CD4-positive, alpha-beta memory T cell (primary cell): ENCODE data around the gene ARID5B. TPM values are rescaled to one million over a fixed set of nuclear protein-coding genes. Genes with fewer than 3 reads are reported as not detected.
A peak's percentile ranks its signal among the peaks of the same experiment; 100 is the strongest.

Experiments used
- CTCF ChIA-PET: fragments of 350-600 bp; sonication (Branson Sonifier 250); formaldehyde crosslinking; loops from one replicate; lab custom pipeline; 2021; ENCODE audit warnings: inconsistent platforms; ENCODE audit not compliant: partially characterized antibody; lab: Charles Lee
- POLR2A ChIA-PET: fragments of 350-600 bp; sonication (Branson Sonifier 250); formaldehyde crosslinking; loops from one replicate; lab custom pipeline; 2021; ENCODE audit not compliant: partially characterized antibody; lab: Charles Lee
- DNase-seq, 5 donors: peaks; one replicate each; pipeline versions ENCODE4 v3.0.0 to v3.0.0-alpha.2; 2020 to 2022; ENCODE audit warnings: mixed read lengths in 1 of 5
- H3K27ac ChIP-seq: one replicate; pipeline ENCODE4 v1.7.0; 2013; ENCODE audit warnings: low read depth, low read length
- H3K27me3 ChIP-seq: 2 replicates; pipeline ENCODE4 v1.7.0; 2013; ENCODE audit warnings: mild to moderate bottlenecking, low read length, moderate library complexity; ENCODE audit not compliant: insufficient read depth
- H3K36me3 ChIP-seq: 2 replicates; pipeline ENCODE4 v1.7.0; 2013; ENCODE audit warnings: mild to moderate bottlenecking, low read length, moderate library complexity; ENCODE audit not compliant: insufficient read depth
- H3K4me1 ChIP-seq: 2 replicates; pipeline ENCODE4 v1.7.0; 2013; ENCODE audit warnings: mild to moderate bottlenecking, low read length, moderate library complexity; ENCODE audit not compliant: insufficient read depth
- H3K4me3 ChIP-seq, 2 donors: one replicate each; pipeline ENCODE4 v1.7.0; 2013; ENCODE audit warnings: low read length in 2 of 2, mild to moderate bottlenecking in 1 of 2
- H3K9me3 ChIP-seq, 2 donors: one replicate each; pipeline ENCODE4 v1.7.0; 2013; ENCODE audit warnings: low read length in 2 of 2, control low read depth in 1 of 2; ENCODE audit not compliant: control insufficient read depth in 1 of 2
- H3K27ac Mint-ChIP-seq, 7 donors: one replicate each; pipeline ENCODE4 v1.8.0; 2020 to 2021; ENCODE audit warnings: mixed read lengths in 7 of 7, mild to moderate bottlenecking in 6 of 7, inconsistent platforms in 3 of 7, moderate library complexity in 3 of 7
- H3K27me3 Mint-ChIP-seq, 2 donors: one replicate each; pipeline ENCODE4 v1.8.0; 2020 to 2021; ENCODE audit warnings: mixed read lengths in 2 of 2
- H3K36me3 Mint-ChIP-seq, 2 donors: one replicate each; pipeline ENCODE4 v1.8.0; 2020 to 2021; ENCODE audit warnings: mixed read lengths in 2 of 2, inconsistent platforms in 1 of 2, mild to moderate bottlenecking in 1 of 2
- H3K4me1 Mint-ChIP-seq, 4 donors: one replicate each; pipeline ENCODE4 v1.8.0; 2020 to 2021; ENCODE audit warnings: mixed read lengths in 4 of 4, mild to moderate bottlenecking in 1 of 4
- H3K4me3 Mint-ChIP-seq, 8 donors: one replicate each; pipeline ENCODE4 v1.8.0; 2020 to 2021; ENCODE audit warnings: mixed read lengths in 8 of 8, mild to moderate bottlenecking in 7 of 8, moderate library complexity in 6 of 8, inconsistent platforms in 3 of 8
- H3K9me3 Mint-ChIP-seq, 8 donors: one replicate each; pipeline ENCODE4 v1.8.0; 2020 to 2021; ENCODE audit warnings: mixed read lengths in 8 of 8, mild to moderate bottlenecking in 5 of 8, inconsistent platforms in 3 of 8, moderate library complexity in 1 of 8
- intact Hi-C: fragments of 100-400 bp; cut with micrococcal nuclease; formaldehyde crosslinking; loops from one replicate; pipeline ENCODE4 v1.15.1; 2023
- polyA plus RNA-seq, 2 donors: library from polyadenylated mRNA; unstranded; fragments of 300-500 nt; fragmentation: Illumina TruSeq; gene quantifications; one replicate each; pipeline ENCODE4 v1.2.3, GENCODE V29; 2021
- total RNA-seq, 2 experiments: library from RNA; stranded (reverse); gene quantifications; one replicate each; pipeline ENCODE4 v1.2.3, GENCODE V29; 2021

ARID5B gene
- total and polyA plus RNA-seq, 4 experiments from 2014 or later: 30.9 to 49.6 (median 41.9) TPM

DNA sequence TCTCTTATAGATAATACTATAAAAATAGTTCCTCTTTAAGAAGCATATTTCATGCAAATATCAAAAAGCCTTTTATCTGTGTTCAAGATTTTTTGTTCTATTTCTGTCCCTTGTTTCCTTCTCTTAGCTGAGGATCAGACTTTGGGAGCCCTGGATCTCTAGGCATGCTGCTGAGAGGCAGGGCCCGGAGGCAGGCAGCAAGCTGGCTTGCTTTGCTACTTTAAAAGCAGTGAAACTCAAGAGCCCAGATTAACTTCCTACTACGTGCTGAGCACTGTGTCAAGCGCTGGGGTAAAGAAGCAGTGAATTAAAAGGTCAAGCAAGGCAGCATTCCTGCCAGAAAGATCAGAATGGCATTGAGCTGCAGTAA lies 31.0 kb upstream of the ARID5B start:
- Mint-ChIP-seq H3K27ac (no peak overlapping the region), H3K9me3 (no peaks in the 10 kb centered on the region), H3K27me3 (no peaks in the 10 kb centered on the region), H3K4me3 (no peak overlapping the region), H3K36me3 (no peaks in the 10 kb centered on the region), H3K4me1 (peaks cover 0 to 9% (median 3%) of the 10 kb centered on the region in 4 donors)
- Histone ChIP-seq H3K27ac (no peak overlapping the region), H3K36me3 (no peaks in the 10 kb centered on the region), H3K4me1 (peaks cover 4% of the 10 kb centered on the region), H3K4me3 (no peak overlapping the region), H3K27me3 (no peaks in the 10 kb centered on the region), H3K9me3 (no peaks in the 10 kb centered on the region)
- ChIA-PET POLR2A (no interaction called here), CTCF (no interaction called here)
- DNase-seq: no peak
- intact Hi-C loops: no loop called here

DNA sequence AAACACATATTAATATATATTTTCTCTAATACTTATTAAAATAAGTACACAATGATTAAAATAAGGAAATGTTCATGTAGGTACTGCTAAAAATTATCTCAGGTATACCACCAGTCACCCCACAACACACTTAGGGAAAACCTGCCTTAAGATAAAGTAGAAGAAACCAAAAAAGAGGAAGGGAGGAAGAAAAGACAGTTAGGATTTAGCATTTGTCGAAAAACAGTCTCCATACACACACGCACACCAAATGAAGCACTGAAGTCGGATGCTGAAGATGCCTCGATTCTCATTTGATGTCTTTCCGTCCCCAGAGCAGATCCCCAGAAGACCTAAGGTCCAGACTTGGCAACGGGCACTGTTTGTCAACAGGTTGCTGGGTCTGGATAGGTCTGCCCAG lies 30.0 kb upstream of the ARID5B start:
- Mint-ChIP-seq H3K27ac (no peak overlapping the region), H3K4me1 (peaks cover 0 to 9% (median 3%) of the 10 kb centered on the region in 4 donors), H3K4me3 (no peak overlapping the region), H3K9me3 (no peaks in the 10 kb centered on the region), H3K36me3 (no peaks in the 10 kb centered on the region), H3K27me3 (no peaks in the 10 kb centered on the region)
- no peak for DNase-seq
- H3K4me3 ChIP-seq: no peak overlapping the region
- no peak overlapping the region for H3K27ac ChIP-seq
- CTCF ChIA-PET: no interaction called here
- no peaks in the 10 kb centered on the region for H3K27me3 ChIP-seq
- H3K36me3 ChIP-seq: no peaks in the 10 kb centered on the region
- POLR2A ChIA-PET: no interaction called here
- no peaks in the 10 kb centered on the region for H3K9me3 ChIP-seq
- peaks cover 4% of the 10 kb centered on the region for H3K4me1 ChIP-seq
- intact Hi-C loops: no loop called here

DNA sequence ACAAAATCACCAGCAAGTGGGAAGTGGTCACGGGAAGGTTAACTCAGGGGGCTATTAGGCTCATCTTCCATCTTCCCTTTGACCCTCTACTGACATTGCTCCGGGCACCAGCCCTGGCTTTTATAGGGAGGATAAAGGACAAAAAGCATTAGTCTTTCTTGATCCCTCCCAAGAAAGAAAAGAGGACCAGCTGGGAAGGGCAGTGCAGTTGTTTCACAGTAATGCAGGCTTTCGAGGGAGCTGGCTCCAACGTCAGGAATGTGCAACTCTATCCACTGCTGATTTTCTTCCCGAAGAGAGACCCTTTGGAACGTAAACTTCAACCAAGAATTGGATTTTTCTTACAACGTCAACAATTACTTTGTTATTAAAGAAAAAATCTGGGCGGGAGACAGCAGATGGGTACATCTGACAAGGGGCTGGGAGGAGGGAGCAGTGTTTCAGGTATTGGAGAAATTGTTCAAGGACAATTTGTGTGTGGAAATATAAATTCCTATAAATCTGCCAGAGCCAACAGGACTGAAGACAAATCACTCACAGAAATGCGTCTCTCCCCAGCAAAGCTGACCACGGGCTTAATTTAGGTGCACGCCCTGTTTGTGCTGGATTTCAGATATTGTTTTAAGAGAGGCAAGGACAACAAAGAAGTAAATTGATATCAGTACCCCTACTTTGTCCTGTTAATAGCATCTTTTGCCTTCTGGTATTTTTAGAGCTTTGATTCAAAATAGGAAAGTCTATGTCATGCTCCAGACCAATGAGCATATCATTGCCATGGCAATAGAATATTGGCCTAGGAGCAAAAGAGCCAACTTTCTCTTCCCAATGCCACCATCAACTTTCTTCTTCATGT lies 23.4 kb upstream of the ARID5B start:
- H3K27ac ChIP-seq: no peak overlapping the region
- H3K9me3 ChIP-seq: no peaks in the 10 kb centered on the region
- H3K4me3 ChIP-seq: no peak overlapping the region
- H3K36me3 ChIP-seq: no peaks in the 10 kb centered on the region
- no peak for DNase-seq
- peaks cover 3 to 8% (median 6%) of the 10 kb centered on the region in 4 donors for H3K4me1 Mint-ChIP-seq
- peaks cover 0 to 6% of the 10 kb centered on the region in 2 donors for H3K27me3 Mint-ChIP-seq
- H3K27ac Mint-ChIP-seq: no peak overlapping the region
- H3K4me3 Mint-ChIP-seq: no peak overlapping the region
- ChIA-PET POLR2A (no interaction called here), CTCF (interaction anchor here (1.6 to 2.2 kb wide), 2 partner anchors 10 to 21 kb away, joined by 4 to 7 read pairs; no protein-coding TSS in a partner anchor)
- no peaks in the 10 kb centered on the region for H3K4me1 ChIP-seq
- intact Hi-C loops: no loop called here
- H3K9me3 Mint-ChIP-seq: no peaks in the 10 kb centered on the region
- H3K36me3 Mint-ChIP-seq: no peaks in the 10 kb centered on the region
- no peaks in the 10 kb centered on the region for H3K27me3 ChIP-seq

DNA sequence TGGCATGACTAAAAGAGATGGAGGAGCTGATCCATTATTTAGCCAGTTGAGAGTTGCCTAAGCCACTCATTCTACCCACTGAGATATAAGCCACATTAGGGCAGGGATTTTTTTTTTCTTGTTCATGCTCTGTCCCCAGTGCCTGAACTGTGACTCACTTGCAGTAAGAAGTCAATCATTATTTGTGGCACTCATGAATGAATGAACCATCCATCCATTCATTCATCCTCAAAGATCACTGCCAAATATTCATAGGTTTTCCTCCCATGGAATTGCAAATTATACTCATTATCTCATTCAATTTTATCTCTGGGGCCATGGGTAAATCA lies 22.8 kb upstream of the ARID5B start:
- Histone ChIP-seq H3K4me1 (no peaks in the 10 kb centered on the region), H3K27ac (no peak overlapping the region), H3K36me3 (no peaks in the 10 kb centered on the region), H3K4me3 (no peak overlapping the region), H3K9me3 (no peaks in the 10 kb centered on the region), H3K27me3 (no peaks in the 10 kb centered on the region)
- Mint-ChIP-seq H3K27ac (no peak overlapping the region), H3K4me1 (peaks cover 3 to 12% (median 7%) of the 10 kb centered on the region in 4 donors), H3K27me3 (peaks cover 0 to 6% of the 10 kb centered on the region in 2 donors), H3K9me3 (no peaks in the 10 kb centered on the region), H3K4me3 (no peak overlapping the region), H3K36me3 (no peaks in the 10 kb centered on the region)
- no peak for DNase-seq
- intact Hi-C loops: no loop called here
- ChIA-PET POLR2A (no interaction called here), CTCF (interaction anchor here (1.6 kb wide), 1 partner anchor 21 kb away, joined by 4 read pairs; no protein-coding TSS in a partner anchor)

DNA sequence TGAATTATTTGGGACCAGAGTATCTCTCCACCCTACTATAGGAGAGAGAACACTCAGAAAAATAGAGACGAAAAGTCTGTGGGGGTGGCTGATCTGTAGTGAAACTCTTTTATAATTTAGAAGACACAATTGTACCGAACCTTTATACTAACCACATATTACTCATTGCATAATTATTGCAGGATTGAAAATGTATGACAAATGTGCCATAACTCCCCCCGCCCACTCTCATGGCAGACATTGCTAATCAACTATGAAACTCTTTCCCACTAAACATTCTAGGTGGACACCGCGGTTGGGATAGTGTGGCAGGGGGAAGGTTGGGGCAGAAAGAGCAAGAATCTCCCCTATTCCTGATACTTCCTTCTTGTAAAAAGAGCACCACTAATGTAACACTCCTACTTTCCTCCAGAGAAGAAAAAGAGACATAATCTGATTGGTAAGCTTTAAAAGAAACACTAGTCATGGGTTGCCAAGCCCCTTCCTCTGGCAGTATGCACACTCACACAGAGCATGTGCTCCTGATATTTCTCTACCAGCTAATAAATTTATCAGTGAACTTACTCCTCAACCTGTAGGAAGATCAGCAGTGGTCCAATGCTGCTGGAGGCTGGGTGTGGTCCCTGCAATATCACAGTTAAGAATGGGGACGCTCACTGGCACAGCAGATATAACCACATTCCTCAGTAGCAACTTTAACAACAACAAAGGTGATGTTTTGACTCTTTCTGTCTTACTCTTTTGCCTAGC lies 18.7 kb upstream of the ARID5B start:
- intact Hi-C loops: no loop called here

DNA sequence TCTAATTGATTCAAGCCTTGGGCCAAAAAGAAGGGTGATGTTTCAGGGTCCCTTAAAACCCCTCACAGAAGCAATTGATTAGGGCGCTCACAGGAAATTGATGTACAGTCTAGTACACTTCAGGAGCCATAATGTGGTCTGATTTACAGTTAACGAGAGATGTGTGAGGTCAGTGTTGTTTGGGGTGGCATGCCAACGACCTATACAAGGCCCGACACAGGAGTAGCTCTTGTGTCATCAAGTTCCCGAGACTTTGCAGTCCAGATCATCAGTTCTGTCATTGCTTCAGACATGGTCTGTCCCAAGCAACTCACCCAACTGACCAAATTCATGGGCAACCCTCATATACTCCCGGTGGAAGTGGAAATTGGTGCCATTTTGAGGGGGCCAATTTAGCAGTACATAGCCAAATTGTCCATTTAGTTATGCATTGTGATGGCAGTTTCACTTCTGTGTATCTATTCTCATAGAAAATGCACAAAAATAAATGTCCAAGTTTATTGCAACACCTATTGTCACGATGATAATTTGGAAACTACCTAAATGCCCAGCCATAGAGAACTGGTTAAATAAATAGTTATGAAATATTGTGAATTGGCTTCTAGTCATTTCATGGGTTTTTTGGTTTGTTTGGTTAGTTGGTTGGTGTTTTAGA lies 18.0 kb upstream of the ARID5B start:
- POLR2A ChIA-PET: no interaction called here
- H3K27me3 Mint-ChIP-seq: peaks cover 3 to 9% of the 10 kb centered on the region in 2 donors

More for the DNA sequence above, 18.7 kb upstream of the ARID5B start:
- no peaks in the 10 kb centered on the region for H3K9me3 ChIP-seq
- H3K27ac Mint-ChIP-seq: no peak overlapping the region
- no peak overlapping the region for H3K4me3 ChIP-seq
- no peak for DNase-seq
- peaks cover 3 to 7% of the 10 kb centered on the region in 2 donors for H3K27me3 Mint-ChIP-seq
- ChIA-PET CTCF (interaction anchor here (1.9 kb wide), 1 partner anchor 14 kb away, joined by 4 read pairs; no protein-coding TSS in a partner anchor), POLR2A (no interaction called here)
- H3K4me1 ChIP-seq: no peaks in the 10 kb centered on the region
- H3K36me3 Mint-ChIP-seq: no peaks in the 10 kb centered on the region
- peak overlapping the region in 1 of 8 donors; percentile 13 for H3K4me3 Mint-ChIP-seq
- H3K27ac ChIP-seq: no peak overlapping the region
- no peaks in the 10 kb centered on the region for H3K36me3 ChIP-seq
- peaks cover 0 to 3% (median 0%) of the 10 kb centered on the region in 8 donors for H3K9me3 Mint-ChIP-seq
- H3K27me3 ChIP-seq: no peaks in the 10 kb centered on the region
- H3K4me1 Mint-ChIP-seq: peaks cover 3 to 12% (median 7%) of the 10 kb centered on the region in 4 donors

DNA sequence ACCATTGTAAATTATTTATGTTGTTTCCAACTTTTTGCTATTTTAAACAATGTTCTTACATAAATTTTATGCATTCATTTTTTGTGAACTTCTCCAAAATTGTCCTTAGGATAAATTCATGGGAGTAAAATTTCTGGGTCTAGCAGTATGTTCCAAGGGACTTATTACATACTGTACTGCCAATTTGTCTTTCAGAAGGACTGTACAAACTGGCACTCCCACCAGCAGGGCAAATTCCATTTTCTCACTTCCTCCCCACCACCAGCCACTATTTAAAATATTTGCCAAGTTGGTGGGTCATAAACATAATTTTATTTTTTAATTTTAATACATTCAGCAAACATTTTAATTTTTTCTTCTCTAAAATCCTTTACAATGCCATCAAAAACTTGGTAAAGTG lies 13.7 kb upstream of the ARID5B start:
- Mint-ChIP-seq H3K27ac (no peak overlapping the region), H3K36me3 (no peaks in the 10 kb centered on the region), H3K9me3 (peaks cover 0 to 3% (median 0%) of the 10 kb centered on the region in 8 donors), H3K4me1 (peaks cover 1 to 7% (median 4%) of the 10 kb centered on the region in 4 donors), H3K4me3 (no peak overlapping the region), H3K27me3 (peaks cover 3 to 7% of the 10 kb centered on the region in 2 donors)
- no peaks in the 10 kb centered on the region for H3K36me3 ChIP-seq
- POLR2A ChIA-PET: no interaction called here
- H3K4me3 ChIP-seq: no peak overlapping the region
- H3K27me3 ChIP-seq: no peaks in the 10 kb centered on the region
- DNase-seq: no peak
- intact Hi-C loops: no loop called here
- CTCF ChIA-PET: interaction anchor here (1.7 kb wide), 1 partner anchor 9 kb away, joined by 10 read pairs; no protein-coding TSS in a partner anchor
- H3K4me1 ChIP-seq: no peaks in the 10 kb centered on the region
- H3K9me3 ChIP-seq: no peaks in the 10 kb centered on the region
- H3K27ac ChIP-seq: no peak overlapping the region

More for the DNA sequence above, 18.0 kb upstream of the ARID5B start:
- no peak overlapping the region for H3K4me3 Mint-ChIP-seq
- H3K9me3 Mint-ChIP-seq: peaks cover 0 to 3% (median 0%) of the 10 kb centered on the region in 8 donors
- Histone ChIP-seq H3K27me3 (no peaks in the 10 kb centered on the region), H3K27ac (no peak overlapping the region), H3K36me3 (no peaks in the 10 kb centered on the region), H3K4me3 (no peak overlapping the region), H3K4me1 (no peaks in the 10 kb centered on the region), H3K9me3 (no peaks in the 10 kb centered on the region)
- CTCF ChIA-PET: interaction anchor here (1.9 kb wide), 1 partner anchor 13 kb away, joined by 4 read pairs; no protein-coding TSS in a partner anchor
- no peak for DNase-seq
- peaks cover 3 to 12% (median 7%) of the 10 kb centered on the region in 4 donors for H3K4me1 Mint-ChIP-seq
- intact Hi-C loops: no loop called here
- no peak overlapping the region for H3K27ac Mint-ChIP-seq
- no peaks in the 10 kb centered on the region for H3K36me3 Mint-ChIP-seq
